Astrocyte of the hippocampus (primary cell): ENCODE measurements around the gene PRPF38A.

Source experiments
- DNase-seq: peaks from one replicate; pipeline ENCODE4 v3.0.0; 2011; ENCODE audit warnings: low read depth, low spot score

Gene PRPF38A

GRCh38 chr1:52399629-52400028 lies 4.8 kb upstream of the PRPF38A start:
- no peak for DNase-seq

- DNase-seq = no peak
Measured at GRCh38 chr1:52400131-52400530, 4.3 kb upstream of the PRPF38A start.

- no peak for DNase-seq
Measured at GRCh38 chr1:52402860-52403240, 1.6 kb upstream of the PRPF38A start.

- DNase-seq = peak; percentile 72
Measured at GRCh38 chr1:52403566-52404115, 761 bp upstream of the PRPF38A start.

GRCh38 chr1:52404975-52405338 lies 555 bp downstream of the PRPF38A start:
- DNase-seq = no peak

GRCh38 chr1:52413410-52413989 lies 9.1 kb downstream of the PRPF38A start:
- no peak for DNase-seq

- DNase-seq = no peak
Measured at GRCh38 chr1:52414942-52415341, 10.5 kb downstream of the PRPF38A start.

- DNase-seq = no peak
Measured at GRCh38 chr1:52416811-52417210, 12.4 kb downstream of the PRPF38A start.

- DNase-seq = no peak
Measured at GRCh38 chr1:52420713-52421112, 16.3 kb downstream of the PRPF38A start.

- no peak for DNase-seq
Measured at GRCh38 chr1:52423055-52423454, 18.7 kb downstream of the PRPF38A start.

GRCh38 chr1:52423771-52424170 lies 19.4 kb downstream of the PRPF38A start:
- no peak for DNase-seq

GRCh38 chr1:52424231-52424636 lies 19.8 kb downstream of the PRPF38A start:
- DNase-seq = no peak

GRCh38 chr1:52424813-52425212 lies 20.4 kb downstream of the PRPF38A start:
- DNase-seq = no peak

GRCh38 chr1:52426371-52426770 lies 22.0 kb downstream of the PRPF38A start:
- DNase-seq = peak; percentile 65

- DNase-seq = no peak
Measured at GRCh38 chr1:52427152-52427551, 22.8 kb downstream of the PRPF38A start.

- DNase-seq = no peak
Measured at GRCh38 chr1:52432807-52433206, 28.4 kb downstream of the PRPF38A start.

- no peak for DNase-seq
Measured at GRCh38 chr1:52435211-52435610, 30.8 kb downstream of the PRPF38A start.

- no peak for DNase-seq
Measured at GRCh38 chr1:52435650-52436049, 31.2 kb downstream of the PRPF38A start.

GRCh38 chr1:52436817-52437216 lies 32.4 kb downstream of the PRPF38A start:
- peak; percentile 14 for DNase-seq

GRCh38 chr1:52439976-52440375 lies 35.6 kb downstream of the PRPF38A start:
- DNase-seq = no peak

GRCh38 chr1:52444463-52444862 lies 40.1 kb downstream of the PRPF38A start:
- no peak for DNase-seq

GRCh38 chr1:52454127-52454526 lies 49.7 kb downstream of the PRPF38A start:
- DNase-seq = no peak

- DNase-seq = no peak
Measured at GRCh38 chr1:52454779-52455178, 50.4 kb downstream of the PRPF38A start.

- DNase-seq = no peak
Measured at GRCh38 chr1:52455686-52456085, 51.3 kb downstream of the PRPF38A start.
